OCI-LY7 (cell line): ENCODE data around the gene SPRY4. TPM values are rescaled to one million over a fixed set of nuclear protein-coding genes. Genes with fewer than 3 reads are reported as not detected.

Source experiments
- BruUV-seq: library from RNA; stranded (reverse); fragments of 400-500 nt; replicated peaks from 2 replicates; lab custom pipeline; 2021; lab: Mats Ljungman, UMichigan
- CTCF ChIA-PET: fragments of 300-600 bp; sonication (Branson Sonifier 250); formaldehyde crosslinking; loops from one replicate; lab custom pipeline; 2022; ENCODE audit warnings: antibody characterized with exemption; ENCODE audit not compliant: unreplicated experiment; lab: Charles Lee
- POLR2A ChIA-PET: fragments of 300-600 bp; sonication (Branson Sonifier 250); formaldehyde crosslinking; loops from one replicate; lab custom pipeline; 2022; ENCODE audit warnings: antibody characterized with exemption; lab: Charles Lee
- DNase-seq: peaks from one replicate; pipeline ENCODE4 v3.0.0-alpha.2; 2015; ENCODE audit warnings: low spot score
- H2AFZ ChIP-seq: fragments of 200-600 bp; sonication (generic), shearing (Covaris generic); 2 replicates; pipeline ENCODE4 v1.6.1; 2014; ENCODE audit warnings: mild to moderate bottlenecking, antibody characterized with exemption, low read length, moderate library complexity
- H3K27ac ChIP-seq: fragments of 200-600 bp; sonication (generic); 2 replicates; pipeline ENCODE4 v1.5.1; 2014; ENCODE audit warnings: mixed run types, low read depth, mild to moderate bottlenecking, moderate library complexity, low read length, inconsistent platforms; ENCODE audit not compliant: poor library complexity, severe bottlenecking
- H3K36me3 ChIP-seq: fragments of 200-600 bp; sonication (generic); 2 replicates; pipeline ENCODE4 v1.6.1; 2014; ENCODE audit warnings: mild to moderate bottlenecking, antibody characterized with exemption, low read length, moderate library complexity, mixed read lengths; ENCODE audit not compliant: insufficient read depth
- H3K4me1 ChIP-seq: fragments of 200-600 bp; sonication (generic); 2 replicates; pipeline ENCODE4 v1.5.1; 2014; ENCODE audit warnings: mild to moderate bottlenecking, low read length; ENCODE audit not compliant: insufficient read depth, poor library complexity, severe bottlenecking
- H3K4me2 ChIP-seq: fragments of 200-600 bp; sonication (generic); 2 replicates; pipeline ENCODE4 v1.6.1; 2014; ENCODE audit warnings: mild to moderate bottlenecking, low read length
- H3K4me3 ChIP-seq: fragments of 200-600 bp; sonication (generic); 2 replicates; pipeline ENCODE4 v1.5.1; 2014; ENCODE audit warnings: mild to moderate bottlenecking, low read depth, low read length; ENCODE audit not compliant: poor library complexity, severe bottlenecking
- H3K79me2 ChIP-seq: fragments of 200-600 bp; sonication (generic); 2 replicates; pipeline ENCODE4 v1.6.1; 2016; ENCODE audit warnings: low read depth, mild to moderate bottlenecking, low read length, moderate library complexity, mixed read lengths; ENCODE audit not compliant: insufficient read depth
- H3K9me2 ChIP-seq: fragments of 200-600 bp; sonication (generic); 2 replicates; pipeline ENCODE4 v1.6.1; 2016; ENCODE audit warnings: mild to moderate bottlenecking, low read length, mixed read lengths; ENCODE audit not compliant: insufficient read depth
- H3K9me3 ChIP-seq: fragments of 200-600 bp; sonication (generic); 2 replicates; pipeline ENCODE4 v1.6.1; 2014; ENCODE audit warnings: mild to moderate bottlenecking, mixed run types, low read length, mixed read lengths
- H4K20me1 ChIP-seq: fragments of 200-600 bp; sonication (generic); 2 replicates; pipeline ENCODE4 v1.6.1; 2014; ENCODE audit warnings: mild to moderate bottlenecking, antibody characterized with exemption, low read length, moderate library complexity, mixed read lengths; ENCODE audit not compliant: insufficient read depth
- EZH2phosphoT487 ChIP-seq: fragments of 200-600 bp; sonication (generic); IDR thresholded peaks from 2 replicates; pipeline ENCODE4 v1.6.1; 2018; ENCODE audit warnings: low read depth, borderline replicate concordance, mild to moderate bottlenecking, mixed run types, antibody characterized with exemption, low read length, moderate library complexity, mixed read lengths
- intact Hi-C: fragments of 100-400 bp; cut with micrococcal nuclease; formaldehyde crosslinking; loops from one replicate; pipeline ENCODE4 v1.10.0; 2022; ENCODE audit not compliant: unreplicated experiment
- total RNA-seq, 2 experiments: library from RNA; depleted of rRNA in 1 of 2; stranded (reverse); fragments of >200 nt in 1 of 2; shearing (Covaris generic) in 1 of 2; gene quantifications; 2 replicates each; pipeline ENCODE4 v1.2.3, GENCODE V29; 2014 to 2022
- TF ChIP-seq, protein P1 (sequence below): fragments of 200-600 bp; sonication (generic); conservative IDR thresholded peaks from 2 replicates; pipeline ENCODE4 v1.5.1; 2014; ENCODE audit warnings: mild to moderate bottlenecking, antibody characterized with exemption, low read length, moderate library complexity, mixed read lengths

Gene SPRY4
- total RNA-seq, 2 experiments from 2014 or later = not detected

DNA sequence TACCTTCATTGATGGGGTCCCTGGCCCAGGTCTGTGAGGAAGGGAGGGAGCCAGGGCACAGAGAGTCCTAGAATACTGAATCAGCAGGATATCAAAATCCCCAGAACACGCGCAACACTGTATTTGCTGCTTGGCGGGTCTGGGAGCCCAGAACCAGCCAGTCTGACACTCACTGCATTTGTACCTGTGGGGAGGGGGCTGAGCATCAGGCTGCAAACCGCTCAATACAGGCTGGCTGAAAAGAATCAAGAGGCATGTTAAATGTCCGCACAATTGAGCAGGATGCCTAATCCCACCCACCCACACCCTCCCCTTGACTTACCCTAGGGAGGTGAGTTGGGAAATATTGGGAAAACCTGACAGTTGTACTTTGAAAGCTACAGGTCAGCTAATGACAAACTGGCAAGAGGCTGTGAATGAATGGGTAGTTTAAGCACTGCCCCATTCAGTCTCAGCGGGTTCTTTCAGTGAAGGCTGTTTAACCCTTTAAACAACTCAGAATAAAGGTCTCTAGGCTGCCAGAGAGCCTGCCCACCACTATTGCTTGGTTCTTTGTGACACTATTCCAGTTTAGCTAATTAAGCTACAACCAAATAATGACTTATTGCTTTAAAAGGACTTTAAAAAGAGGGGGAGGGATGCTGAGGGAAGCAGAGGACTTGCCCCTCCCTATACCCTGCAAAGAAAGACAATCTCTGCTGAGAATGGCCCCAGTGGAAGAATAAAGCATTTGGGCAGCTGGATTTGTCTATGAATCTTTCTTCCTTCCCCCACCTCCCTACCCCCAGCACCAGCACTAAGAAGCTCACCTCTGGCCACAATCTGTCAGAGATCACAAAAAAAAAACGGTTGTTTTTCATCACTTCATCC lies 5.0 kb downstream of the SPRY4 start:
- Histone ChIP-seq H2AFZ (no peak overlapping the region), H3K4me2 (no peak overlapping the region)
- POLR2A ChIA-PET = interaction anchor here (0.7 to 1.3 kb wide), 2 partner anchors 10 kb away, joined by 3 read pairs; no protein-coding TSS in a partner anchor

DNA sequence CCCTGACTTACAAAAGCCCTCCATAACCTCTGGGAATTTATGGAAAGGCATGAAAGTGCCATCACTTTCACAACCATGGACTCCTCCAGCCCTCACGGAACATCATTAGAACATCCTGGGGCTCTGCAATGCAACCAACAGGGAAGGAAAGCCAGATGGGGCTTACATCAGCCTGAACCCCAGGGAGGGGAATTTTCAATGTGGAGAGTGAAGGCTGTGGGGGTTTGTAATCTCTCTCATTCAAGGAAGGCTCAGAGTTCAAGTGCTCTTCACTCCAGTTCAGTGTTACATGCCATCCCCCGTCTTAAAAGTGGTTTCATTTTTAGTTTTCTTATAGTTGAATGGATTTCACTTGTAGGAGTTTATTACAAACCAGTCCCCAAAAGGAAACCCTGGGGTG lies 5.7 kb downstream of the SPRY4 start:
- TF ChIP-seq, protein P1, sequence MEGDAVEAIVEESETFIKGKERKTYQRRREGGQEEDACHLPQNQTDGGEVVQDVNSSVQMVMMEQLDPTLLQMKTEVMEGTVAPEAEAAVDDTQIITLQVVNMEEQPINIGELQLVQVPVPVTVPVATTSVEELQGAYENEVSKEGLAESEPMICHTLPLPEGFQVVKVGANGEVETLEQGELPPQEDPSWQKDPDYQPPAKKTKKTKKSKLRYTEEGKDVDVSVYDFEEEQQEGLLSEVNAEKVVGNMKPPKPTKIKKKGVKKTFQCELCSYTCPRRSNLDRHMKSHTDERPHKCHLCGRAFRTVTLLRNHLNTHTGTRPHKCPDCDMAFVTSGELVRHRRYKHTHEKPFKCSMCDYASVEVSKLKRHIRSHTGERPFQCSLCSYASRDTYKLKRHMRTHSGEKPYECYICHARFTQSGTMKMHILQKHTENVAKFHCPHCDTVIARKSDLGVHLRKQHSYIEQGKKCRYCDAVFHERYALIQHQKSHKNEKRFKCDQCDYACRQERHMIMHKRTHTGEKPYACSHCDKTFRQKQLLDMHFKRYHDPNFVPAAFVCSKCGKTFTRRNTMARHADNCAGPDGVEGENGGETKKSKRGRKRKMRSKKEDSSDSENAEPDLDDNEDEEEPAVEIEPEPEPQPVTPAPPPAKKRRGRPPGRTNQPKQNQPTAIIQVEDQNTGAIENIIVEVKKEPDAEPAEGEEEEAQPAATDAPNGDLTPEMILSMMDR = no peak
- TF ChIP-seq EZH2phosphoT487 = no peak

More for the DNA sequence above, 5.0 kb downstream of the SPRY4 start:
- TF ChIP-seq EZH2phosphoT487 = no peak
- TF ChIP-seq, protein P1 = no peak
- Histone ChIP-seq H3K4me1 (peaks cover 3% of the 10 kb centered on the region), H3K9me3 (no peaks in the 10 kb centered on the region), H3K27ac (no peak overlapping the region), H4K20me1 (no peaks in the 10 kb centered on the region), H3K79me2 (no peaks in the 10 kb centered on the region), H3K36me3 (no peaks in the 10 kb centered on the region), H3K4me3 (no peak overlapping the region), H3K9me2 (no peaks in the 10 kb centered on the region)
- no TSS peak for BruUV-seq
- no peak for DNase-seq
- CTCF ChIA-PET = no interaction called here
- intact Hi-C loops = no loop called here

DNA sequence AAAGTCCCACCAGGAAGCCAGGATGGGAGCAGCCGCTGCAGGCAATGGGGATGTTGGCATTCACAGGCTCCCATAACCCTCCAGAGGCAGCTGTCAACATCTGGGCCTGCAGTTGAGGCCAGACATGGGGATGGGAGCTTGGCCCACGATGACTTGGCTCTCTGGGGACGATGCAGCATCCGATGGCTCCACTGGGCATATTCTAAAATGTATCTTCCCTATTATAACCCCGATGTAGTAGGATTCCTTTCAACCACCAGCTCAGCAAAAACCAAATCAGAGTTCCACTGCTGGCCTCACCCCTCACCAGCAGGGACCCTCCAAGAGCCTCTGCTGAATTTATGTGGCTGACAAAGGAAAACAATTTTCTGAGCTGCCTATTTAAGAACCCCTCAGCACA lies 7.1 kb downstream of the SPRY4 start:
- TF ChIP-seq, protein P1 = 0 out of 2 replicates have a peak, but pooled peaks have one; percentile 14
- no peak for TF ChIP-seq EZH2phosphoT487
- no peak for DNase-seq
- Histone ChIP-seq H3K4me1 (peaks cover 3% of the 10 kb centered on the region), H3K9me3 (no peaks in the 10 kb centered on the region), H2AFZ (no peak overlapping the region), H4K20me1 (no peaks in the 10 kb centered on the region), H3K79me2 (no peaks in the 10 kb centered on the region), H3K27ac (no peak overlapping the region), H3K9me2 (no peaks in the 10 kb centered on the region), H3K4me3 (no peak overlapping the region), H3K4me2 (no peak overlapping the region), H3K36me3 (no peaks in the 10 kb centered on the region)
- ChIA-PET CTCF (no interaction called here), POLR2A (interaction anchor here (0.8 to 1.1 kb wide), 2 partner anchors 10 to 179 kb away, joined by 3 to 4 read pairs; no protein-coding TSS in a partner anchor)
- intact Hi-C loops = no loop called here
- BruUV-seq = no TSS peak

More for the DNA sequence above, 5.7 kb downstream of the SPRY4 start:
- ChIA-PET POLR2A (no interaction called here), CTCF (no interaction called here)
- H3K4me3 ChIP-seq = no peak overlapping the region
- no peak overlapping the region for H3K27ac ChIP-seq
- no peak for DNase-seq
- no peaks in the 10 kb centered on the region for H3K9me2 ChIP-seq
- no peaks in the 10 kb centered on the region for H4K20me1 ChIP-seq
- no peak overlapping the region for H2AFZ ChIP-seq
- no peaks in the 10 kb centered on the region for H3K79me2 ChIP-seq
- peaks cover 3% of the 10 kb centered on the region for H3K4me1 ChIP-seq
- no TSS peak for BruUV-seq
- intact Hi-C loops = no loop called here
- no peak overlapping the region for H3K4me2 ChIP-seq
- H3K9me3 ChIP-seq = no peaks in the 10 kb centered on the region
- no peaks in the 10 kb centered on the region for H3K36me3 ChIP-seq
